H4 (cell line): ENCODE data around the gene IDH3G. TPM values are rescaled to one million over a fixed set of nuclear protein-coding genes. Genes with fewer than 3 reads are reported as not detected.

Experiments
- DNase-seq: peaks from one replicate; pipeline ENCODE4 v3.0.0-alpha.2; 2015; ENCODE audit warnings: low spot score
- total RNA-seq: library from RNA; depleted of rRNA; stranded (reverse); fragments of >200 nt; shearing (Covaris generic); gene quantifications from 2 replicates; pipeline ENCODE4 v1.2.3, GENCODE V29; 2014

The IDH3G gene
- total RNA-seq, 1 experiment from 2014 or later, result 68.9 TPM

DNA sequence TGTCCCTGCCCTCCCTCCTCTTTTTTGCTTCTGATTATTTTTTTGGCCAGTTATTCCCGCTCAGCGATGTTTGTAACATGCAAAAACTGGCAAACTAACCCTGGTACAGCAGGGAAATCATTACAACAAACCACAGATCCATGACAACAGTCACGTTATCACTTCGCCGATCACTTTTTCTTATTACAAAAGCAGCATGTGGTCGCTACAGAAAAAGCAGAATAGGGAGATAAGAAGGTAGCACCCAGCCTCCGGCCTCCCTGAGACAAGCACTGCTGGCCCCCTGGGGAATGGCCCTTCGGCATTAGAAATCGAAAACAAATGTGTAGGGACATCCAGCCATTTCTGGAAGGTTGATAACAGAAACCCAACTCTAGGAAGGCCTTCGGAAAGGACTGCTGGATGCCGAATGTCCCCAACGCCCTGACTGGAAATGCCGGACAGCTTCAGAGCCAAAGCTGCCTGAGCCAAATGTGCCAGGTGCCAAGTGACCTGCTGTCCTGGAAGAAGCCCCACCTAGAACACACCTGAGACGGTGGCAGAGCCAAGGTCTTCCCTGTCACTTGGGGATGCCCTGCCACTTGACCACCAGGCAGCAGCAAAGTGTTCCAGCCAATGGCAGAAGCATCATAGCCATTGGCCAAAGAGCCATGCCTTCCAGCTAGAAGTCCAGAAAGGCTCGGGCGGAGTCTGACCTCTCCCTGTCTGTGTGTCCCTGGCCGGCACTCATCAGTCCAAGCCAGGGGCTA is 2.9 kb downstream of the IDH3G start:
- no peak for DNase-seq

DNA sequence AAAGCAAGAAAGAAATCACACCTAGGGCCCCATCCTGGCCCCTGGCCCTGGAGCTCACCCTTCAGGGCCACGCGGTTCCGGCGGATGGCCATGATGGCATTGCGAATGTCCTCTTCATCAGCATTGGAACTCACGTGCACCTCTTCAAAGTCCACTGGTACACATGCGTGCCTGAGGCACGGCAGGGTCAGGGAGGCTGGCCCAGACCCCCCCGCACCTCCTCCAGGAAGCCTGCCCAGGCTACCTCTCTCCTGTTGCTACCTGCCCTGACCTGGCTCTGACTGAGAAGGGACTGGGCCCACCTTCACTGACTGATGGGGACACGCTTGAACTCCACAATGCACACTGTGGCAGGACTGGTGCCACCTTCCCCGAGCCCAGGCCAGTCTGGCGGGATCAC is 4.5 kb downstream of the IDH3G start:
- DNase-seq, result no peak

DNA sequence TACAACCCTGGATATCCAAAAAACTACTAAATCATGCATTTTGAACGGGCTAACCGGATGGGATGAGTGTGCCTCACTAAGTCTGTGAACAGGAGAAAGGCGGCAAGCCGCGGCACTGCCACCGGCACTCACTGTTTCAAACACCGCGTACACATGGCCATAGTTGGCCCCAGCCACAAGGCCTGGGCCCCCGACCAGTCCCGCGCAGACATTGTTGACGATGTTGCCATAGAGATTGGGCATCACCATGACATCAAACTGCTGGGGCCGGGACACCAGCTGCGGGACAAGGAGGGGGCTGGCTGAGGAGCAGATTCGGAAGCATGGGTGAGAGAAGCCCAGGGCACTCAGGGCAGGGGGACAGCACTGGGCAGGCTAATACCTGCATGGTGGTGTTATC is 7.5 kb downstream of the IDH3G start:
- DNase-seq, result no peak

DNA sequence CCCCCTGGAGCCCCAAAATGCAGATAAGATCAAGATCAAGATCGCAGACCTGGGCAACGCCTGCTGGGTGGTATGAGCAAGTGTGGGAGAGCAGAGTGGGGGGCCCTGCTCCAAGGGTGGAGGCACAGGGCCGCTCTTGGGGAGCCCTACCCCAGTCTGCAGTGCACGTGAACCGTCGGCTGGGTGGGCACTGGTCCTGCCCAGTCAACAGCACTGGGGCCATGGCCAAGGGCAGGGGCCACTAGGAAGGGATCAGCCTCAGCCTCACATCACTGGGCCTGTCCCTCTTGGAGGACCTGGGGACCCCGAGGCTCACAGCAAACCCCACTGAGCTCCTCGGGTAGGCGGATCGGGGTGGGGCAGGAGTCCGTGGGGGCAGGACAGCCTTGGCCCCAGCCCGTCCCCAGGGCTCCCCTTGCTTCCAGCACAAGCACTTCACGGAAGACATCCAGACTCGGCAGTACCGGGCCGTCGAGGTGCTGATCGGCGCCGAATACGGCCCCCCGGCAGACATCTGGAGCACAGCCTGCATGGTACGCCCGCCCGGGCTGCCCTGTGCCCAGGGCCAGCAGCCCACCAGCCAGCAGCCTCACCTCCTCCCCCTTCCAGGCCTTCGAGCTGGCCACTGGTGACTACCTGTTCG is 9.7 kb downstream of the IDH3G start:
- no peak for DNase-seq

DNA sequence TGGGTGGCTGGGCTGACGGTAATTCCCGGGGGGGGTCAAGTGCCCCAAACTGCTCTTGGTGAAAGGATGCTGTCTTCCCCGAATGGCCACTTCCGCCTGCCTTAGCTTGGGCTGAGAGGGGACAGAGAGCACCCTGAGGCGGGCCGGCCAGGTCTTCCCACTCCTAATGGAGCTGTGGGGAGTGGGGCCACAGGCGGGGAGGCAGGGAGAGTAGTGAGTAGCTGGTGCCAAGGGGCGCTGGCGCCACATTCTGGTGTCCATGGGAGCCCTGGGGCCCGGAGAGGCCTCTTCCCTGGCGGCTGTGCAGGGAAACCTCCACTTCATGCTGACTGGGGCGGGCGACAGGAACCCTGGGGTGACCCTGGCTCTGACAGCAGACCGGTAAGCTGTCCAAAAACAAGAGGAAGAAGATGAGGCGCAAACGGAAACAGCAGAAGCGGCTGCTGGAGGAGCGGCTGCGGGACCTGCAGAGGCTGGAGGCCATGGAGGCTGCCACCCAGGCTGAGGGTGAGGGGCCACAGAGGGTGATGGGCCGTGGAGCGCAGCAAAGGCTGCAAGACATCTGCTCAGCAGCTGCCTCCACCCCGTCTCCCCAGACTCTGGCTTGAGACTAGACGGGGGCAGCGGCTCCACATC is 10.7 kb downstream of the IDH3G start:
- no peak for DNase-seq

DNA sequence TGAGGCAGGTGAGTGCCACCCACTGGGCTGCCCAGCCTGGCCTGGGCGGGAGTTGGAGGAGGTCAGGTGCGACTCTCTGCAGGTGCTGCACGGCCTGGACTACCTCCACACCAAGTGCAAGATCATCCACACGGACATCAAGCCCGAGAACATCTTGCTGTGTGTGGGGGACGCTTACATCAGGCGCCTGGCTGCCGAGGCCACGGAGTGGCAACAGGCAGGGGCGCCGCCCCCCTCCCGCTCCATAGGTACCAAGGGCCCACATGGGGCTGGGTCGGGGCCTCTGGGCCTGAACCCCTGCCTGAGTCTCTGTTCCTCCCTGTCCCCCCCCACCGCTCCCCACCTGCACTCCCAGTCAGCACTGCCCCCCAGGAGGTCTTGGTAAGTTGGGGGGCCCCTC is 11.3 kb downstream of the IDH3G start:
- DNase-seq, result no peak

DNA sequence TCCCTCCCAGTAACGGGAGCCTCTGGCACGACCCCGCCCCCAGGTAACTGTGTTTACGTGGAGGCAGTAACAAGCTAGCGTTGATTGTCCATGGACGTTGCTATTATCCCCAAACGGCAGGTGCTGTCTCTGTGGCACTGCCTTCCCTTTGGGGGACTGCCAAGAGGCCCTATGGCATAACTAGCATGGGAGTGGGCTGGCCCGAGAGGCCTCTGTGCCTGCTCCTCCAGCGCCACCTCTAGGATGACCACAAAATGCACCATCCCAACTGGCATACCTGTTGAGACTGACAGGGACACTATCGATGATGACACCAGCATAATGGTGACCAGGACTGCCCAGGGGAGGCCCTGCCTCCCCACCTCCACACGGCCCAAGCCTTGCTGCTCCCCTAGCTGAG is 11.9 kb downstream of the IDH3G start:
- no peak for DNase-seq

DNA sequence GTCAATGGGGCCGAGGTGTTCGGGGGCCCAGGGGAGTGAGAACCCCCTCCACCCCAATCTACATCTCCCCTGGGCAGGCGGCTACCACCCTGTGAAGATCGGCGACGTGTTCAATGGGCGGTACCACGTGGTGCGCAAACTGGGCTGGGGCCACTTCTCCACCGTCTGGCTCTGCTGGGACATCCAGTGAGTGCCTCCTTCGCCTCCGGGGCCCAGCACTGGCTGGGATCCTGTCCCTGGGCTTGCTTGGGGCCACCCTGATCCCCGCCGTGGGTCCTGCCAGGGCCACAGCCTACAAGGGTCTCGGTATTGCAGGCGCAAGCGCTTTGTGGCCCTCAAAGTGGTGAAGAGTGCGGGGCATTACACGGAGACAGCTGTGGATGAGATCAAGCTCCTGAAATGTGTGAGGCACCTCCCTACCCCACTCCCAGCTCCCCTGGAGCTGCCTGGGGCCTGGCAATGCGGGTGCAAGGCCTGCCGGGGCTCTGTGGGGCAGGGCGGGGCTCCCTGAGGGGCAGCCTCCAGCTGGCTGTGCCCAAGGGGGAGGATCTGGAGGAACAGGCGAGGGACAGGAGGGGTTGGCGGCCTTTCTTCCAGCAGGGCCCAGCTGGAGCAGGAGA is 12.6 kb downstream of the IDH3G start:
- no peak for DNase-seq

DNA sequence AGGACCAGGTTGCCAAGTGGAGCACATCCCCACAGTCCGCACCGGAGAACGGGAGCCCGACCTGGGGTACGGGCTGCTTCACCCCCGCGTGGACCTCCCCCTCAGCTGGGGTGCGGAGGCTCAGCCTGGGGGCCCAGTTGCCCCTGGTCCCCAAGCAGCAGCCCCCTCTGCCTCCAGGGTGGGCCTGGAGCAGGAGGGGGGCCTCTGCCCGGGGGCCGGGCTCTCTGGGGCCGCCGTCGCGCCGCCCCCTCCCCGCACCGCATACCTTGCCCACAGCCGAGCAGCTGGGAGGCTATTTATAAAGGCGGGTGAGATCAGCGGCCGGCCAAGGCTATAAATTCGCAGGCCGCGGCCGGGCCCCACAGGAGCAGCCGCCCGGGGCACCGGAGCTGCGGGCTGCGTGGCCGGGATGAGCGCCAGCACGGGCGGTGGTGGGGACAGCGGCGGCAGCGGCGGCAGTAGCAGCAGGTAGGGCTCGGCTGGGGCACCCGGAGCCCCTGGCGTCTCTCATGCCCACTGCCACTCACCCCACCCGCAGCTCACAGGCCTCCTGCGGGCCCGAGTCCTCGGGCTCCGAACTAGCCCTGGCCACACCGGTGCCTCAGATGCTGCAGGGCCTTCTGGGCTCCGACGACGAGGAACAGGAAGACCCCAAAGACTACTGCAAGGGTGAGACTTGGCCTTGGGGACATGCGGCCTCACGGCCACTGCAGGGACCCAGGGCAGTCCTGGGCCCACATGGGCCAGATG is 13.3 kb downstream of the IDH3G start, which contains the start of gene SRPK3:
Gene SRPK3 (plus strand): TSS at position 364 of the 750 bp plus-strand sequence. CDS start 46 bp downstream, at position 410.
- no peak for DNase-seq

DNA sequence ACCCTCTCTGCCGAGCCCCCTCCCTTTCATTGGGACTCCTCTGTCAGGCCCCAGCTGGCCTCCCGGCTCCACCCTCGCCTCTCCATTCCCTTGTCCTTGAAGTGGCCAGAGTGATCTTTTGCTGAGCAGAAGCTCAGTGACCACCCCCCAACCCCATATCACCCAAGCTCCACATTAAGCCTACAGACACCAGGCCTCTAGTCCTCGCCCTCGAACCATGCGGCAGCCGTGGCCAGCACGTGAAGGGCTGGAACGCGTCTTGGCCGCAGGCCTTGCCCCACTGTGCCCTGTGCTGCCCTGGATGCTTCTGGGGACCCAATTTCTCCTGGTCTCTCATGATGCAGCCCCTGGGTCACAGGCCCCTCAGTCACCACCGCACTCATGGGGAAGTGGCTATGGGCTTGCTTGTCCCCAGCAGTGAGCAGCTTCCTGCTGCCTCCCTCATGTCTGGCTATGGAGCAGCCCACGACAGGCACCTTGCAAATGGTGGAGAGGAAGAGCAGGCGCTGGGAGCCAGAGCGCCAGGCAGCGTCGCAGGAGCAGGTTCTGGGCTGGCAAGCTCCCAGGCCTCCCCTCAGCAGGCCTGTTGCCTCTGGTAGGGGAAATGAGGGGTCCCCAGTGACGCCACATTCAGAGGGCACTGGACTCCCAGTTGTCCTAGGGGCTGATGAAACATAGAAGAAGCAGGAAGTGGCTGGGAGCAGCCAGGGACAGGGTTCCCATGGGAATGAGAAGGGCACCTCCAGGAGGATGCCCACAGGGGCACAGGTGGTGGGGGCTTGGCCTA is 14.1 kb downstream of the IDH3G start:
- no peak for DNase-seq

DNA sequence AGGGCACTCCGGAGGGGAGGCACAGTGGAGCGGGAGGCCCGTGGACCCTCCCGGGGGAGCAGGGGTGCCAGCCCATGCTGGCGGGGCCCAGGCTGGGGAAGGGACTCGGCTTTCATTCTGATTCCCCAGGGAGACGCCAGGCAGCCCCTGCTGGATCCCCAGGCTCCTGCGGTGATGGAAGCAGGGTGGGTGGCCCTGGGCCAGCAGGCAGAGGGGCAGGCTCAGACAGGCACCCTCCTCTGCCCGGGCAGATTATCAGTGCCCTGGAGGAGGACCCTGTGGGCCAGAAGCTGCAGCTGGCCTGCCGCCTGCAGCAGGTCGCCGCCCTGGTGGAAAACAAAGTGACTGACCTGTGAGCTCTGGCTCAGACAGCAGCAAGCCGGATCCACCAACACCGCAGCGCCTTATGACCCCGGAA is 15.5 kb downstream of the IDH3G start:
- DNase-seq, result no peak

DNA sequence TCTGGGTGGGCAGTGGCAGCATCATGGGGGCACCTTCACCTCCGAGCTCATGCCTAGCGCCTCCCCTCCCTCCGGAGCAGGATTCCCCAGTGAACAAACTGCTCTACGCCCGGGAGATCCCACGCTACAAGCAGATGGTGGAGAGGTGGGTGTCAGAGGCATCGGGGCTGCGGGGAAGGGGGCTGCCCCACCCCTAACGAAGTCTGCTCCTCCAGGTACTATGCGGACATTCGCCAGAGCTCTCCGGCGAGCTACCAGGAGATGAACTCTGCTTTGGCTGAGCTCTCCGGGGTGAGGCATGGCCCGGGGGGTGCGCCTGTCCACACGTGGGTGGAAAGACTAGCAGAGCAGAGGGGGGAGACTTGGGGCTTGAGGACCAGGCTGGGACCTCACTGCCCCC is 16.0 kb downstream of the IDH3G start:
- DNase-seq, result no peak

DNA sequence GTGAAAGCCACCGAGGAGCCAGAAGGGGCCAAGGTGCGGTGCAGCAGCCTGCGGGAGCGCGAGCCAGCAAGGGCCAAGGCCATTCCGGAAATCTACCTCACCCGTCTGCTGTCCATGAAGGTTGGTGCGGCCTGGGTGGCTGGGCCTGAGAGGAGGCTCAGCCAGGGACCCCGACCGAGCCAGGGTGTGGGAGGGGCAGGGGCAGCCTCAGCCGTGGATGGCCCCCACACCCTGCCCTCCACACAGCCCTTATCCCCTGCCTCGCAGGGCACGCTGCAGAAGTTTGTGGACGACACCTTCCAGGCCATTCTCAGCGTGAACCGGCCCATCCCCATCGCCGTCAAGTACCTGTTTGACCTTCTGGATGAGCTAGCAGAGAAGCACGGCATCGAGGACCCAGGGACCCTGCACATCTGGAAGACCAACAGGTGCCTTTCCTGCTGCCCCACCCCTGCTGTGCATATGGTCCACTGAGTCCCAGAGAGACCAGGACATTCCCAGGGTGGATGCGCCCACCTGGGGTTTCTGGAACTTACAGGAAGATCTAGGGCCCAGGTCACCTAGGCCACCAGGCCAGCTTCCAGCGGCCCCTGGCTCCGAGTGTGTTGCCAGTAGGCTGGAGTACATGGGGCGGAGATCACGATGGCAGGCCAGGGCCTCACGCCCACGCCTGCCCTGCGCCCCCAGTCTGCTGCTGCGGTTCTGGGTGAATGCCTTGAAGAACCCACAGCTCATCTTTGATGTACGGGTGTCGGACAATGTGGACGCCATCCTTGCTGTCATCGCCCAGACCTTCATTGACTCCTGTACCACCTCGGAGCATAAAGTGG is 16.7 kb downstream of the IDH3G start:
- no peak for DNase-seq

DNA sequence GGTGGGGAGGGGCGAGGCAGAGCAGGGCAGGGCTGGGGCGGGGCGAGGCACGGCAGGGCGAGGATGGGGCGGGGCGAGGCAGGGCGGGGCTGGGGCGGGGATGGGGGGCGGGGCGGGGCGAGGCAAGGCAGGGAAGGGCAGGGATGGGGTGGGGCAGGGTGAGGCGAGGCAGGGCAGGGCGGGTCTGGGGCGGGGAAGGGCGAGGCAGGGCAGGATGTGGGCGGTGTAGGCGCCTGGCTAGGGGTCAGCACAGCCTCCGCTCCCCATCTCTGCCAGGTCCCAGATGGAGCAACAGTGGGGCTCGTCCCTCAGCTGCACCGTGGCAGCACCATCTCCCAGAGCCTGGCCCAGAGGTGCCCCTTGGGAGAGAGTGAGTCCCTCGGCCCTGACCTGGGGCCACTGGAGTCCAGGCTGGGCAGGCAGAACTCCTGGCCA is 17.5 kb downstream of the IDH3G start:
- no peak for DNase-seq

DNA sequence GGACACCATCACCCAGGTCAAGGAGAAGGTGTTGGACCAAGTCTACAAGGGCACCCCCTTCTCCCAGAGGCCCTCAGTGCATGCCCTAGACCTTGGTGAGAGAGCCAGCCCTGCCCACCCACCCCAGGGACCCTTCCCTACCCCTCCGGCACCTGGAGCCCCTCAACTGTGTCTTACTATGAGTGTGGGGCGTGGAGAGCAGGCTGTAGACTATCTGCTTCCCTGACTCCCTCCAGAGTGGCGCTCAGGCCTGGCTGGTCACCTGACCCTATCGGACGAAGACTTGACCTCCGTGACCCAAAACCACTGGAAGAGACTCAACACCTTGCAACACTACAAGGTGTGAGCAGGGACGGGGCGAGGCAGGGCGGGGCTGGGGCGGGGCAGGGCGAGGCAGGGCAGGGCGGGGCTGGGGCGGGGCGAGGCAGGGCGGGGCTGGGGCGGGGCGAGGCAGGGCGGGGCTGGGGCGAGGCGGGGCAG is 18.0 kb downstream of the IDH3G start:
- no peak for DNase-seq

DNA sequence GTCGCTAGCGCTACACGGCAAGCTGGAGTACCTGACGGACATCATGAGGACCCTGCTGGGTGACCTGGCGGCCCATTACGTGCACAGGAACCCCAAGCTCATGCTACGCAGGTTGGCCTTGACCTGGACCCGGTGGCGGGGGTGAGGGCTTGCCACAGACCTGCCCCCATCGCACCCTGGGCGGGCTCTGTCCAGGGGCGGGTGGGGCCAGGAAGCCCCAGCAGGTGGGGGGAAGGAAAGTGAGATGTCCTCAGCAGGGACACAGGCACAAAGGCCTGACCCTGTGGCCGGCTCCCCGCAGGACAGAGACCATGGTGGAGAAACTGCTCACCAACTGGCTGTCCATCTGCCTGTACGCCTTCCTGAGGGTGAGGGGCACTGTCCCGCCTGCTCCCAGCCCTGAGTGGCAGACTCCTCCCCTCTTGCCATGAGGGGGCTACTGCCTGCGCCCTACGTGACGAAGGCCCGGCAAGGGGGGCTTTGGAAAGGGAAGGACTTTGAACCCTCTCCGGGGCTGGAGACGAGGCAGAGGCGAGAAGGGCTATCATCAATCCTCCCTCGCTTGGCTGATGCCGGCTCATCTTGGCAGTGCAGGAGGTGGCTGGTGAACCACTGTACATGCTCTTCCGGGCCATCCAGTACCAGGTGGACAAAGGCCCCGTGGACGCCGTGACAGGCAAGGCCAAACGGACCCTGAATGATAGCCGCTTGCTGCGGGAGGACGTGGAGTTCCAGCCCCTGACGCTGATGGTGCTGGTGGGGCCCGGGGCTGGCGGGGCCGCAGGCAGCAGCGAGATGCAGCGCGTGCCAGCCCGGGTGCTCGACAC is 18.7 kb downstream of the IDH3G start:
- DNase-seq, result no peak

DNA sequence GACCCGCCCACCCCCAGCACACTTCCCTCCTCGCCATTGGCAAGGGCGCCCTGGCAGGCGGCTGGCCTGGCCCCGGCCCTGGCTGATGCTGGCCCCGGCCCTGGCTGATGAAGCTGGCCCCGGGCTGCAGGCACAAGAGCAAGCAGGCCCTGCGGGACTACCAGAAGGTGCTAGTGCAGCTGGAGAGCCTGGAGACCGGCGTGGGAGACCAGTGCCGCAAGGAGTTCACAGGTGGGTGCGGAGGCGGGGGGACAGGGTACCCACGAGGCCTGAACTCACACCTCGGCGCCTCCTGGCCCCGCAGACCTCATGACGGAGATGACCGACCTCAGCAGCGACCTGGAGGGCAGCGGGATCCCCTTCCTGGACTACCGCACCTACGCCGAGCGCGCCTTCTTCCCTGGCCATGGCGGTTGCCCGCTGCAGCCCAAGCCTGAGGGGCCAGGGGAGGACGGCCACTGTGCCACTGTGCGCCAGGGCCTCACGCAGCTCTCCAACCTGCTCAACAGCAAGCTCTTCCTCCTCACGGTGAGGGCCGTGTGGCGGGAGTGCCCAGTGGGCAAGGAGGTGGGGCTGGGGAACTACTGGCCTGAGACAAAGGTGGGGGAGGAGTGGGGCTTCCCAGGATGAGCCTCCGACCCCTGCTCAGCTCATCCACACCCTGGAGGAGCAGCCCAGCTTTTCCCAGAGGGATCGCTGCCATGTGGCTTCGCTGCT is 19.4 kb downstream of the IDH3G start:
- DNase-seq, result no peak
